Mesenchymal stem cell (in vitro differentiated cells and primary cell): ENCODE results near the gene KRT6B.
"Not testable (repeated sequence)": the region's sequence is repeated elsewhere in the genome, so short reads cannot be mapped to it uniquely, and the experiment has no call there.

Experiments used
- DNase-seq: peaks from one replicate; pipeline ENCODE4 v3.0.0-alpha.2; 2013
- H2AFZ ChIP-seq: one replicate; pipeline ENCODE4 v1.6.1; 2013; ENCODE audit warnings: low read depth, mild to moderate bottlenecking, control low read depth, inconsistent platforms, low read length, moderate library complexity
- H2AK5ac ChIP-seq: 2 replicates; pipeline ENCODE4 v1.6.1; 2013; ENCODE audit warnings: low read length, moderate library complexity, mild to moderate bottlenecking, inconsistent platforms; ENCODE audit not compliant: severe bottlenecking
- H2BK120ac ChIP-seq: one replicate; pipeline ENCODE4 v1.6.1; 2013; ENCODE audit warnings: low read depth, mild to moderate bottlenecking, inconsistent platforms, low read length, moderate library complexity
- H2BK12ac ChIP-seq, 2 experiments: one replicate each; pipeline ENCODE4 v1.6.1; 2013; ENCODE audit warnings: inconsistent platforms in 2 of 2, low read length in 2 of 2, mild to moderate bottlenecking in 2 of 2, moderate library complexity in 2 of 2, control low read depth in 1 of 2
- H2BK15ac ChIP-seq: one replicate; pipeline ENCODE4 v1.6.1; 2013; ENCODE audit warnings: mild to moderate bottlenecking, low read depth, inconsistent platforms; ENCODE audit not compliant: poor library complexity, severe bottlenecking
- H2BK5ac ChIP-seq: 2 replicates; pipeline ENCODE4 v1.6.1; 2013; ENCODE audit warnings: low read depth, mild to moderate bottlenecking, low read length, control low read depth, inconsistent platforms; ENCODE audit not compliant: poor library complexity, severe bottlenecking
- H3K14ac ChIP-seq, 2 experiments: one replicate each; pipeline ENCODE4 v1.6.1; 2013; ENCODE audit warnings: inconsistent platforms in 2 of 2, low read length in 2 of 2, control low read depth in 1 of 2, mild to moderate bottlenecking in 1 of 2, moderate library complexity in 1 of 2
- H3K18ac ChIP-seq, 2 experiments: one replicate each; pipeline ENCODE4 v1.6.1; 2013; ENCODE audit warnings: inconsistent platforms in 2 of 2, low read length in 2 of 2, control low read depth in 1 of 2, low read depth in 1 of 2, mild to moderate bottlenecking in 1 of 2
- H3K23ac ChIP-seq, 2 experiments: one replicate each; pipeline ENCODE4 v1.6.1; 2013; ENCODE audit warnings: inconsistent platforms in 2 of 2, low read length in 2 of 2, mild to moderate bottlenecking in 2 of 2, moderate library complexity in 2 of 2, control low read depth in 1 of 2
- H3K27ac ChIP-seq: 2 replicates; pipeline ENCODE4 v1.5.1; 2013; ENCODE audit warnings: mild to moderate bottlenecking, moderate library complexity, low read length, control low read depth, inconsistent platforms; ENCODE audit not compliant: poor library complexity, severe bottlenecking
- H3K27me3 ChIP-seq, 2 experiments: 2 replicates each; pipeline versions ENCODE4 v1.6.1 to v1.7.0; 2013; ENCODE audit warnings: low read length in 2 of 2, mild to moderate bottlenecking in 2 of 2, moderate library complexity in 2 of 2, control low read depth in 1 of 2, inconsistent platforms in 1 of 2; ENCODE audit not compliant: control insufficient read depth in 1 of 2, insufficient read depth in 1 of 2
- H3K36me3 ChIP-seq, 2 experiments: 2 replicates each; pipeline versions ENCODE4 v1.6.1 to v1.7.0; 2013; ENCODE audit warnings: low read length in 2 of 2, control low read depth in 1 of 2, inconsistent platforms in 1 of 2, low read depth in 1 of 2, mild to moderate bottlenecking in 1 of 2; ENCODE audit not compliant: insufficient read depth in 2 of 2, control insufficient read depth in 1 of 2
- H3K4ac ChIP-seq, 2 experiments: one replicate each; pipeline ENCODE4 v1.6.1; 2013; ENCODE audit warnings: inconsistent platforms in 2 of 2, low read length in 2 of 2, mild to moderate bottlenecking in 2 of 2, moderate library complexity in 2 of 2, control low read depth in 1 of 2, low read depth in 1 of 2
- H3K4me1 ChIP-seq: 2 replicates; pipeline ENCODE4 v1.6.1; 2013; ENCODE audit warnings: low read depth, low read length, control low read depth; ENCODE audit not compliant: control insufficient read depth, insufficient read depth
- H3K4me2 ChIP-seq: 2 replicates; pipeline ENCODE4 v1.6.1; 2013; ENCODE audit warnings: low read length, mild to moderate bottlenecking, inconsistent platforms; ENCODE audit not compliant: poor library complexity, severe bottlenecking
- H3K4me3 ChIP-seq, 2 experiments: 2 replicates each; pipeline versions ENCODE4 v1.5.1 to v1.7.0; 2013; ENCODE audit warnings: low read length in 2 of 2, mild to moderate bottlenecking in 2 of 2, control low read depth in 1 of 2, low read depth in 1 of 2; ENCODE audit not compliant: insufficient read depth in 1 of 2
- H3K79me1 ChIP-seq: replicated peaks from 2 replicates; pipeline ENCODE4 v1.6.1; 2013; ENCODE audit warnings: mild to moderate bottlenecking, control low read depth, low read length, inconsistent platforms; ENCODE audit not compliant: poor library complexity, severe bottlenecking
- H3K9ac ChIP-seq: 2 replicates; pipeline ENCODE4 v1.7.0; 2013; ENCODE audit warnings: mild to moderate bottlenecking, low read length, moderate library complexity
- H3K9me3 ChIP-seq: 2 replicates; pipeline ENCODE4 v1.7.0; 2013; ENCODE audit warnings: mild to moderate bottlenecking, low read length; ENCODE audit not compliant: control insufficient read depth
- H4K8ac ChIP-seq: one replicate; pipeline ENCODE4 v1.6.1; 2013; ENCODE audit warnings: inconsistent platforms, mild to moderate bottlenecking, low read length, moderate library complexity
- H4K91ac ChIP-seq: one replicate; pipeline ENCODE4 v1.6.1; 2013; ENCODE audit warnings: mild to moderate bottlenecking, low read length, inconsistent platforms
- WGBS: methylation state at CpG from one replicate; pipeline ENCODE4 v1.1.7; 2013; ENCODE audit warnings: mixed read lengths; 5-methylcytosine and 5-hydroxymethylcytosine counted together

The KRT6B gene

GRCh38 chr12:52413782-52414345, 38.1 kb downstream of the KRT6B start:
- H3K4me3 ChIP-seq = no peak overlapping the region
- H2AK5ac ChIP-seq = no peak overlapping the region
- H2BK12ac ChIP-seq = no peak overlapping the region
- no peaks in the 10 kb centered on the region for H3K9me3 ChIP-seq
- no peak overlapping the region for H3K18ac ChIP-seq
- no peak overlapping the region for H3K4ac ChIP-seq
- no peak overlapping the region for H2BK5ac ChIP-seq
- peak overlapping the region; percentile 5 for H2BK15ac ChIP-seq
- H3K4me2 ChIP-seq = no peak overlapping the region
- H3K36me3 ChIP-seq = no peaks in the 10 kb centered on the region
- no peak overlapping the region for H2AFZ ChIP-seq
- peaks cover 2% of the 10 kb centered on the region for H3K4me1 ChIP-seq
- H2BK120ac ChIP-seq = no peak overlapping the region
- H3K27ac ChIP-seq = no peak overlapping the region
- no peak overlapping the region for H4K8ac ChIP-seq
- peak overlapping the region; percentile 52 for H4K91ac ChIP-seq
- WGBS = 65% methylated on average over 8 of the region's 8 CpGs
- no peak overlapping the region for H3K23ac ChIP-seq
- H3K27me3 ChIP-seq = peaks cover 21 to 26% of the 10 kb centered on the region in 2 experiments
- no peak overlapping the region for H3K9ac ChIP-seq
- H3K14ac ChIP-seq = no peak overlapping the region
- no peaks in the 10 kb centered on the region for H3K79me1 ChIP-seq
- DNase-seq = no peak

GRCh38 chr12:52413202-52413601, 38.7 kb downstream of the KRT6B start:
- Histone ChIP-seq H3K4me1 (peaks cover 2% of the 10 kb centered on the region), H3K4ac (no peak overlapping the region), H3K9ac (no peak overlapping the region), H3K27ac (no peak overlapping the region), H2BK120ac (no peak overlapping the region), H2BK15ac (no peak overlapping the region), H2AK5ac (no peak overlapping the region), H3K36me3 (no peaks in the 10 kb centered on the region), H2AFZ (no peak overlapping the region), H3K9me3 (no peaks in the 10 kb centered on the region), H3K79me1 (no peaks in the 10 kb centered on the region), H3K18ac (no peak overlapping the region), H3K4me2 (no peak overlapping the region), H3K23ac (no peak overlapping the region), H4K8ac (no peak overlapping the region), H3K27me3 (peaks cover 21 to 32% of the 10 kb centered on the region in 2 experiments), H3K14ac (no peak overlapping the region), H2BK12ac (no peak overlapping the region), H2BK5ac (no peak overlapping the region), H3K4me3 (no peak overlapping the region), H4K91ac (no peak overlapping the region)
- 43% methylated on average over 4 of the region's 4 CpGs for WGBS
- DNase-seq = no peak

GRCh38 chr12:52411815-52412214, 40.1 kb downstream of the KRT6B start:
- Histone ChIP-seq H2BK120ac (no peak overlapping the region), H2BK12ac (no peak overlapping the region), H2BK15ac (no peak overlapping the region), H3K36me3 (no peaks in the 10 kb centered on the region), H3K4me2 (no peak overlapping the region), H3K4me1 (peaks cover 2% of the 10 kb centered on the region), H3K18ac (no peak overlapping the region), H2AK5ac (no peak overlapping the region), H4K91ac (no peak overlapping the region), H3K23ac (no peak overlapping the region), H3K9me3 (no peaks in the 10 kb centered on the region), H3K4ac (no peak overlapping the region), H3K9ac (no peak overlapping the region), H2BK5ac (no peak overlapping the region), H3K4me3 (no peak overlapping the region), H3K14ac (no peak overlapping the region), H3K27me3 (peaks cover 20 to 44% of the 10 kb centered on the region in 2 experiments), H3K79me1 (no peaks in the 10 kb centered on the region), H2AFZ (no peak overlapping the region), H4K8ac (no peak overlapping the region), H3K27ac (no peak overlapping the region)
- DNase-seq = no peak
- WGBS = 73% methylated on average over 9 of the region's 10 CpGs

- not testable (repeated sequence) for H2AFZ ChIP-seq, DNase-seq, H3K14ac ChIP-seq, H3K9ac ChIP-seq, H3K79me1 ChIP-seq, H3K4me1 ChIP-seq, H3K23ac ChIP-seq, H3K4me3 ChIP-seq, H2BK12ac ChIP-seq, H2BK15ac ChIP-seq, H2AK5ac ChIP-seq, H3K27ac ChIP-seq, H3K18ac ChIP-seq, H3K4me2 ChIP-seq, H3K4ac ChIP-seq, H4K91ac ChIP-seq, H2BK5ac ChIP-seq, H2BK120ac ChIP-seq, H3K9me3 ChIP-seq, H3K36me3 ChIP-seq, H4K8ac ChIP-seq
- no CpG with 5 or more reads among the region's 1 CpG for WGBS
- peaks cover 29 to 55% of the 10 kb centered on the region in 2 experiments for H3K27me3 ChIP-seq
Measured at GRCh38 chr12:52410589-52411248, 41.2 kb downstream of the KRT6B start.
